HG02840 (cell line): ENCODE results near the gene CCDC121.
A peak's percentile ranks its signal among the peaks of the same experiment; 100 is the strongest.

ENCODE experiments used
- ATAC-seq: cut with Tn5 transposase; IDR thresholded peaks from one replicate; pipeline ENCODE4 v1.9.1; 2021; ENCODE audit warnings: mild to moderate bottlenecking, moderate library complexity, moderate number of reproducible peaks; ENCODE audit not compliant: unreplicated experiment, low FRiP score

Gene CCDC121

DNA sequence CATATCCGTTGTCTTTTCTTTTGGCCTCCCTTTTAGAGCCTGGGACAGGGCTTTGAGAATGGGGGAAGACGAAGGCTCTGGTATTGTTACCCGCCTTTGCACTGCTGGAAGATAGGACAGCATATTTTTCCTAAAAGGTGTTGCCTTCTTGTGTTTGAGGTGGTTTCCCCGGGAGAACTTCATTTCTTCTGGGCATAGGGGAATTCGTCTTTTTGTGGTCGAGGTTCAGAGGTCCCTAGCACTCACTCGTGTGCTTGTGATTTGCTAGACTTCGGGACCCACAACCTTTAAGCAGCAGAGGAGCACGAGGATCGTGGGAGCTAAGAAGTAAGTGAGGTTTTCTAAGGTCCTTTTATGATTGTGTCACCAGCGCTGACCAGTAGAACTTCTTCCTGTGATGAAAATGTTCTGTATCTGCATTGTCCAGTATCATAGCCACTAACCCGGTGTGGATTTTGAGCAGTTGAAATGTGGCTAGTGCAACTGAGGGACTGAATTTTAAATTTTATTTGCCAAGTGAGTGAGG lies 45.4 kb downstream of the CCDC121 start:
- no peak for ATAC-seq

GRCh38 chr2:27582695-27583389 lies 46.0 kb downstream of the CCDC121 start, which contains the start of gene ZNF512:
ZNF512 (plus strand) TSS chr2:27583042; CDS start chr2:27583113, 71 bp downstream.
- peak; percentile 85 for ATAC-seq

- peak; percentile 6 for ATAC-seq
These were observed 46.6 kb downstream of the CCDC121 start for GRCh38 chr2:27582129-27582694.

- no peak for ATAC-seq
These were observed 47.2 kb downstream of the CCDC121 start for GRCh38 chr2:27581417-27582128.
